22Rv1 (cell line): ENCODE data around the gene ANP32B.

Experiments
- CTCF ChIP-seq: fragments of 450-650 bp; IDR thresholded peaks from 2 replicates; pipeline ENCODE4 v1.5.1; 2017; ENCODE audit warnings: mild to moderate bottlenecking
- ZFX ChIP-seq: fragments of 450-650 bp; IDR thresholded peaks from 2 replicates; pipeline ENCODE4 v1.6.1; 2017; ENCODE audit warnings: antibody characterized with exemption, borderline replicate concordance

- TF ChIP-seq CTCF = no peak
- no peak for TF ChIP-seq ZFX
These were observed 3.2 kb upstream of the ANP32B start for GRCh38 chr9:97979788-97980478.
